HepG2 (cell line): ENCODE data around the gene CARD9. TPM values are rescaled to one million over a fixed set of nuclear protein-coding genes. Genes with fewer than 3 reads are reported as not detected.

Experiments
- AGO2 ChIP-seq: fragments of 200-400 bp; formaldehyde crosslinking; optimal IDR thresholded peaks from 2 replicates; pipeline ENCODE3; 2017; ENCODE audit warnings: mild to moderate bottlenecking, low read depth, low read length, moderate library complexity
- ASH2L ChIP-seq: fragments of 300-600, 200-600 bp; sonication (generic); IDR thresholded peaks from 2 replicates; pipeline ENCODE4 v1.7.0; 2017; ENCODE audit warnings: low read depth, mild to moderate bottlenecking, moderate library complexity, mixed read lengths, low read length; ENCODE audit not compliant: insufficient read length
- ATRX ChIP-seq: sonication (generic); formaldehyde crosslinking; IDR thresholded peaks from 2 replicates; pipeline ENCODE4 v1.4.0; 2020; ENCODE audit warnings: missing genetic modification reagents, borderline replicate concordance
- CENPX ChIP-seq: sonication (generic); formaldehyde crosslinking; IDR thresholded peaks from 2 replicates; pipeline ENCODE4 v1.9.0; 2021; ENCODE audit warnings: mild to moderate bottlenecking, missing genetic modification reagents, moderate library complexity
- ESRRA ChIP-seq: sonication (generic); formaldehyde crosslinking; IDR thresholded peaks from 2 replicates; pipeline ENCODE4 v1.5.1; 2020; ENCODE audit warnings: mild to moderate bottlenecking, low read depth, missing genetic modification reagents
- FOSL2 ChIP-seq: sonication (generic); formaldehyde crosslinking; IDR thresholded peaks from 2 replicates; pipeline ENCODE4 v1.4.0; 2020; ENCODE audit warnings: missing genetic modification reagents
- HNRNPH1 ChIP-seq: fragments of 200-400 bp; formaldehyde crosslinking; optimal IDR thresholded peaks from 2 replicates; pipeline ENCODE3; 2017; ENCODE audit warnings: mild to moderate bottlenecking, low read depth, low read length
- KDM5A ChIP-seq: fragments of 200-600 bp; sonication (generic); IDR thresholded peaks from 2 replicates; pipeline ENCODE4 v1.7.0; 2018; ENCODE audit warnings: antibody characterized with exemption, mild to moderate bottlenecking, low read length, borderline replicate concordance
- MAFK ChIP-seq, 2 experiments: IDR thresholded peaks in 1 of 2; conservative IDR thresholded peaks in 1 of 2; 2 replicates each; pipeline ENCODE4 v1.6.1; 2011; ENCODE audit warnings: improper control_type of control experiment in 2 of 2, low read length in 2 of 2
- NFKB2 ChIP-seq: sonication (generic); formaldehyde crosslinking; IDR thresholded peaks from 2 replicates; pipeline ENCODE4 v1.4.0; 2020; ENCODE audit warnings: missing genetic modification reagents, borderline replicate concordance
- NFRKB ChIP-seq: fragments of 450-650 bp; IDR thresholded peaks from 2 replicates; pipeline ENCODE4 v1.6.1; 2017
- PITX1 ChIP-seq: sonication (generic); formaldehyde crosslinking; IDR thresholded peaks from 2 replicates; pipeline ENCODE4 v1.5.1; 2020; ENCODE audit warnings: mild to moderate bottlenecking, missing genetic modification reagents
- PLRG1 ChIP-seq: fragments of 450-650 bp; conservative IDR thresholded peaks from 2 replicates; pipeline ENCODE4 v1.6.1; 2016
- POGZ ChIP-seq: sonication (generic); formaldehyde crosslinking; IDR thresholded peaks from 2 replicates; pipeline ENCODE4 v1.4.0; 2020; ENCODE audit warnings: mild to moderate bottlenecking, missing genetic modification reagents
- RARA ChIP-seq: IDR thresholded peaks from 2 replicates; pipeline ENCODE4 v1.6.1; 2016; ENCODE audit warnings: missing genetic modification reagents, missing compliant biosample characterization
- RARG ChIP-seq: sonication (generic); formaldehyde crosslinking; IDR thresholded peaks from 2 replicates; pipeline ENCODE4 v1.4.0; 2020; ENCODE audit warnings: low read depth, mild to moderate bottlenecking, missing genetic modification reagents
- RBFOX2 ChIP-seq: fragments of 200-400 bp; formaldehyde crosslinking; IDR thresholded peaks from 2 replicates; pipeline ENCODE4 v1.6.1; 2017; ENCODE audit warnings: low read depth, mild to moderate bottlenecking, low read length
- SAP130 ChIP-seq: IDR thresholded peaks from 2 replicates; pipeline ENCODE4 v1.6.1; 2016; ENCODE audit warnings: low read depth
- SP2 ChIP-seq: sonication (generic); formaldehyde crosslinking; IDR thresholded peaks from 2 replicates; pipeline ENCODE4 v1.5.1; 2020; ENCODE audit warnings: mild to moderate bottlenecking, missing genetic modification reagents
- SRSF1 ChIP-seq: fragments of 200-400 bp; formaldehyde crosslinking; optimal IDR thresholded peaks from 2 replicates; pipeline ENCODE3; 2017; ENCODE audit warnings: mild to moderate bottlenecking, low read depth, low read length, moderate library complexity
- THAP11 ChIP-seq: IDR thresholded peaks from 2 replicates; pipeline ENCODE4 v1.6.1; 2016; ENCODE audit warnings: missing biosample characterization, missing genetic modification reagents
- ZC3H4 ChIP-seq: sonication (generic); formaldehyde crosslinking; IDR thresholded peaks from 2 replicates; pipeline ENCODE4 v1.4.0; 2020; ENCODE audit warnings: missing genetic modification reagents, borderline replicate concordance
- ZFP41 ChIP-seq: sonication (generic); formaldehyde crosslinking; IDR thresholded peaks from 2 replicates; pipeline ENCODE4 v1.4.0; 2020; ENCODE audit warnings: mild to moderate bottlenecking, missing genetic modification reagents, borderline replicate concordance
- ZNF296 ChIP-seq: sonication (generic); formaldehyde crosslinking; conservative IDR thresholded peaks from 2 replicates; pipeline ENCODE4 v1.5.0; 2020; ENCODE audit warnings: mild to moderate bottlenecking, missing genetic modification reagents
- ZNF317 ChIP-seq: sonication (generic); formaldehyde crosslinking; IDR thresholded peaks from 2 replicates; pipeline ENCODE4 v1.5.0; 2020; ENCODE audit warnings: mild to moderate bottlenecking, missing genetic modification reagents
- ZNF468 ChIP-seq: sonication (generic); formaldehyde crosslinking; IDR thresholded peaks from 2 replicates; pipeline ENCODE4 v1.8.0; 2022; ENCODE audit warnings: mild to moderate bottlenecking, moderate library complexity, missing genetic modification reagents
- ZNF557 ChIP-seq: sonication (generic); formaldehyde crosslinking; IDR thresholded peaks from 2 replicates; pipeline ENCODE4 v1.4.0; 2020; ENCODE audit warnings: missing genetic modification reagents
- ZNF792 ChIP-seq: IDR thresholded peaks from 2 replicates; pipeline ENCODE4 v1.6.1; 2016
- ZNF883 ChIP-seq: sonication (generic); formaldehyde crosslinking; IDR thresholded peaks from 2 replicates; pipeline ENCODE4 v1.5.1; 2020; ENCODE audit warnings: mild to moderate bottlenecking, missing genetic modification reagents; ENCODE audit errors: not compliant biosample characterization
- ZNF891 ChIP-seq: sonication (generic); formaldehyde crosslinking; IDR thresholded peaks from 2 replicates; pipeline ENCODE4 v1.5.0; 2020; ENCODE audit warnings: mild to moderate bottlenecking, missing genetic modification reagents
- polyA plus RNA-seq, 8 experiments: library from polyadenylated mRNA; depleted of rRNA in 3 of 8; stranded (reverse) in 7 of 8; unstranded in 1 of 8; fragments of >200 nt; fragmentation: Illumina TruSeq in 4 of 8; extraction: Trizol in 4 of 8; gene quantifications; 2 replicates each; pipeline versions ENCODE4 v1.2.1 to v1.2.3, GENCODE V29; 2011 to 2016; ENCODE audit warnings: low read depth in 4 of 8, missing spikeins in 1 of 8, mixed read lengths in 1 of 8; ENCODE audit not compliant: insufficient read depth in 1 of 8
- total RNA-seq, 5 experiments: library from RNA; depleted of rRNA; stranded (reverse); fragments of >200 nt; fragmentation: Illumina TruSeq; extraction: Trizol; gene quantifications; 2 replicates each; pipeline ENCODE4 v1.2.3, GENCODE V29; 2016; ENCODE audit warnings: low read depth in 1 of 5
- TF ChIP-seq, protein P1 (sequence below): sonication (generic); formaldehyde crosslinking; conservative IDR thresholded peaks from 2 replicates; pipeline ENCODE4 v1.4.0; 2020; ENCODE audit warnings: missing genetic modification reagents
- TF ChIP-seq, protein P2 (sequence below): IDR thresholded peaks from 2 replicates; pipeline ENCODE4 v1.6.1; 2016; ENCODE audit warnings: low read depth, borderline replicate concordance

CARD9 gene
- total and polyA plus RNA-seq, 2 of the 13 experiments (the other 11 are each of a cell fraction or from before 2014, with no cell fraction given) = 3.3 to 7.4 TPM

DNA sequence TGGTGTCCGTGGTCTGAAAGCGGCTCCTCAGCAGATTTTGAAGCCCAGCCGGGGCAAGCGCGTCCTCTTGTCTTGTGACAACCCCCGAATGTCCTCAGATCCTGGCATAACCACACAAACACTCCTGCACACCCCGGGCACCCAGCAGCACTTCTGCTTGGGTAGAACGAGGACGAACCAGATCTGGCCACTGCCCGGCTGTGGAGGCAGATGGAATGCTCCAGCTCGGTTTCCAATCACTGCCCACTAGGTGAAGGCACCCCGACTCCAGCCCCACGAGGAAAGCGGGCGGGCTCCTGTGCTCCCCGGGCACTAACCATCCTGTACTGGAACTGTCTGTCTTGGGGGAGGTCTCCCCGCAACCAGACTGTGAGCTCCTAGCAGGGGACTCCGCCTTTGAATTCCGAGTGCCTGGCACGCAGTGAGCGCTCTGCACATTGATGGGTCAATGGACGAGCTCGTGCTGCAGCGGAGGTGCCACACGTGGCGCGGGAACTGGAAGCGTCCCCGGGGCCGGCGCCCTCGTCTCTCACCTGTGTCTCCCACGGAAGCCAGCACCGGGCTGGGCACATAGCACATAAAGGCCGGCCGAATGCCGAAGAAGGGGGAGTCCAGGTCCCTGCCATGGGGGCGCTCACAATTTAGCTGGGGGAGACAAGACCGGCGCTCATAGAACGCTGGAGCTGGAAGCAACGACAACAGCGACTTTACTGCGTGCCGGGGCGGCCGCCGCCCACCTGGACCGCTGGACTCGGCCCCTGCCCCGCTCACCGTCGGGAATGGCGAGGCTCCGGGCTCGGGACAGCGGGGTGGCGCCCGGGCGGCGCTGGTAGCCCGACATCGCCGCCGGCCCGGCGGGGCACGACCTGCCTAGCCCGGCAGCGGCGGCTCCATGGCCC is 36.3 kb upstream of the CARD9 start (continued):
- TF ChIP-seq, protein P1, sequence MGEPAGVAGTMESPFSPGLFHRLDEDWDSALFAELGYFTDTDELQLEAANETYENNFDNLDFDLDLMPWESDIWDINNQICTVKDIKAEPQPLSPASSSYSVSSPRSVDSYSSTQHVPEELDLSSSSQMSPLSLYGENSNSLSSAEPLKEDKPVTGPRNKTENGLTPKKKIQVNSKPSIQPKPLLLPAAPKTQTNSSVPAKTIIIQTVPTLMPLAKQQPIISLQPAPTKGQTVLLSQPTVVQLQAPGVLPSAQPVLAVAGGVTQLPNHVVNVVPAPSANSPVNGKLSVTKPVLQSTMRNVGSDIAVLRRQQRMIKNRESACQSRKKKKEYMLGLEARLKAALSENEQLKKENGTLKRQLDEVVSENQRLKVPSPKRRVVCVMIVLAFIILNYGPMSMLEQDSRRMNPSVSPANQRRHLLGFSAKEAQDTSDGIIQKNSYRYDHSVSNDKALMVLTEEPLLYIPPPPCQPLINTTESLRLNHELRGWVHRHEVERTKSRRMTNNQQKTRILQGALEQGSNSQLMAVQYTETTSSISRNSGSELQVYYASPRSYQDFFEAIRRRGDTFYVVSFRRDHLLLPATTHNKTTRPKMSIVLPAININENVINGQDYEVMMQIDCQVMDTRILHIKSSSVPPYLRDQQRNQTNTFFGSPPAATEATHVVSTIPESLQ = no peak
- no peak for TF ChIP-seq ZC3H4 (CRISPR knock-in tag)
- no peak for TF ChIP-seq NFRKB
- TF ChIP-seq ZFP41 = peak; percentile 71; the same call in 1 of the 2 replicates
- TF ChIP-seq PITX1 (CRISPR knock-in tag) = no peak
- TF ChIP-seq ZNF557 = 0 out of 2 replicates have a peak, but pooled peaks have one; percentile 59
- no peak for TF ChIP-seq ZNF296 (CRISPR knock-in tag)
- no peak for TF ChIP-seq RARG (CRISPR knock-in tag)
- TF ChIP-seq MAFK (conservative IDR thresholded peaks at IDR 0.05 in 1 of 2, IDR thresholded peaks at IDR 0.05 in 1 of 2; ENCODE audit: low read length in 2 of 2) = no peak
- no peak for TF ChIP-seq ESRRA
- no peak for TF ChIP-seq RARA
- TF ChIP-seq ZNF883 (CRISPR knock-in tag) = no peak
- TF ChIP-seq ATRX = no peak
- TF ChIP-seq, protein P2, sequence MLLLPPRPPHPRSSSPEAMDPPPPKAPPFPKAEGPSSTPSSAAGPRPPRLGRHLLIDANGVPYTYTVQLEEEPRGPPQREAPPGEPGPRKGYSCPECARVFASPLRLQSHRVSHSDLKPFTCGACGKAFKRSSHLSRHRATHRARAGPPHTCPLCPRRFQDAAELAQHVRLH (CRISPR knock-in tag) = no peak
- TF ChIP-seq POGZ (CRISPR knock-in tag) = no peak
- TF ChIP-seq SRSF1 = no peak
- TF ChIP-seq ZNF317 (CRISPR knock-in tag) = no peak
- no peak for TF ChIP-seq ASH2L
- no peak for TF ChIP-seq CENPX (CRISPR knock-in tag)
- no peak for TF ChIP-seq SP2 (CRISPR knock-in tag)
- peak; percentile 43; the same call in 1 of the 2 replicates for TF ChIP-seq SAP130 (CRISPR knock-in tag)
- no peak for TF ChIP-seq ZNF468
- no peak for TF ChIP-seq THAP11 (CRISPR knock-in tag)
- no peak for TF ChIP-seq KDM5A
- TF ChIP-seq FOSL2 (CRISPR knock-in tag) = no peak
- no peak for TF ChIP-seq ZNF792 (CRISPR knock-in tag)
- TF ChIP-seq NFKB2 (CRISPR knock-in tag) = 0 out of 2 replicates have a peak, but pooled peaks have one; percentile 47
- no peak; the same call in 1 of the 2 replicates for TF ChIP-seq ZNF891
- TF ChIP-seq PLRG1 = no peak
- peak; percentile 59 for TF ChIP-seq RBFOX2
- TF ChIP-seq AGO2 = peak; percentile 80
- TF ChIP-seq HNRNPH1 = no peak
